ENCODE measurements around the gene SPOCK1.

Gene SPOCK1

DNA sequence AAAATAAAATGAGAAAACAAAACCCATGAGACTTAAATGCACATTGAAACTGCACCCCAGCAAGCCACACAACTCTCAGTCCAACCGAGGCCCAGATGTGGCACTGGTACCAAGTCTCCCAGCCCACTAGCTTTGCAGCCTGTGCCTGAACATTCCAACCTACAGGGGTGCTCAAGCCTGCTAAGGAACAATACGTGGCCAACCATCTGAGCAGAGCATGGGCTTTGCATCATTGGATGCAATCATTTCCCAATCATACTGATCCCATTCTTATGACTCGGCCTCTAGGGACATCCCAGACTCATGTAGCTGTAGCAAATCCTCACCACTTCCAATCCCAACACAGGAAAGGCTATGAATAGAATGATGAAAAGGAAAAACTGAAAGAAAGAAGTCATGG lies 297.2 kb downstream of the SPOCK1 start:
- DNase-seq, result no peak

GRCh38 chr5:137200906-137201700 lies 298.0 kb downstream of the SPOCK1 start:
- DNase-seq, result no peak

DNA sequence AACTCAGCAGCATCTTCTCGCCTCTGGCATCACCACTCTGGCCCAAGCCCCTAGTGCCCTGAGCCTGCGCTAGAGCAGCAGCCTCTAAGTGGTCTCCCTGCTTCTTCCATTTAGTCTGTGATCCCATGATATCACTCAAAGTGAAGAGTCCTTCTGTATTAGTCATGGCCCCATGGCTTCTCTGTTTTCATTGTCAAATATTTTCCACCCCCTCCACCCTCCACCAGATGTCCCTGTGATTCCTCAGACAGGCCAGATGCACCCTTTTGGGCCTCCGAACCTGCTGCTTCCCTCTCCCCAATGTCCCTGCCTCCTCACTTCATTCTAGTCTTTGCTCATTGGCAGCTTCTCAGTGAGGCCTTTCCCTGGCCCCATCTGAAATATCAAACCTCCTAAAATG lies 299.2 kb downstream of the SPOCK1 start:
- no peak for DNase-seq

DNA sequence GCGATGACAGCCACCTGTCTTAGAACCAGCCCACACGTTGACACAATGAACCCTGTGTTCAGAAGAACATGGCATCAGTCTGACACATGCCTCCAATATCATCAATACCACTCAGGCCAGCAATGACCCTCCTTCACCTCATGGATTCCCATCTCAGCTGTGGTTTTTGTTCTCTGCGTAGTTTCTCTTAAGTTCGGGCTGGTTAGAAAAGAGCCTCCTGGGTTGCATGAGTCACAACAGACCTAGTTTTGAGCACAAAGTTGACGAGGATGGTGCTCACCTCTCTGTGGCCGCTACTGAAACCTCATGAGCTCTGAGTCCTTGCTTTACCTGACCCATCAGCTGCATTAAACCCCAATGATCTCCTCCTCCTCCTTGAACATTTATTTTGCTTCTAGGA lies 299.9 kb downstream of the SPOCK1 start:
- DNase-seq, result no peak

- DNase-seq, result peak in 17 of 56 donors; percentile 6 to 61 (median 21)
Observed at GRCh38 chr5:137195483-137195882, 303.6 kb downstream of the SPOCK1 start.

DNA sequence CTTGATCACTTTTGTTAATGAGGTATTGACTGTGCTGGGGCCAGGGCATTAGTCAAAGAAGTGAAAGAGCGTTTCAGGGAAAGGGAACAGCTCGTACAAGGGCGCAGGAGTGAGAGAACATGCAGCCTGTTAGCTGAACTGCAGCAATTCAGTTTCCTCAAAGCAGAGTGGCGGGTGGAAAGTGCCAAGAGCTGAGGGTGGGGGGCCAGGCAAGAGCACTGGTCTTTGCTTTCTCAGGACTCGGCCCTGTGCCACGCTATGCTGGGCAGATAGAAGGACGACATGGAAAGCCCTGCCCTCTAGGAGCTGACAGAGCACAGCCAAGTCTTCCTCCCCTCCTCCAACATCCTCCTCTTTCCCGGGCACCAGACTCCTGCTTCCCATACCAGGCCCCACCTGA lies 304.8 kb downstream of the SPOCK1 start:
- no peak for DNase-seq

- DNase-seq, result peak in 1 of 56 donors; percentile 43
Observed at GRCh38 chr5:137192293-137192743, 306.8 kb downstream of the SPOCK1 start.

DNA sequence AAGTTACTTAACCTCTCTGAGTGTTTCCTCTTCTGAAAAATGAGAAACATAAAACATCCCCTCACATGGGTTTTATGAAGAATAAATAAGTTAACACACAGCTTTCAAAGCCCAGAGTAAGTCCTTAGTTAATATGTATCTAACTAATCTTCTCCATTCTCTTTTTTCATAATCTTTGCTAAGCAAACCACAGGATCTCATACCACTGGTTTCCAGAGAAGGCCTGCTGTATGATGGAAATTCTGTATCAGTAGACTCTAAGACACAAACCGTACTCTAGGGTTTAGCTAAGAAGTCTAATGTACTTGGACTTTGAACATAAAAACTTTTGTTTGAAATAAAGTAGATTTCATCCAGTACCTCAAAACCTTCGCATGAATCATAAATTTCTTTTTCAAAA lies 307.9 kb downstream of the SPOCK1 start:
- no peak for DNase-seq

GRCh38 chr5:137190441-137190840 lies 308.7 kb downstream of the SPOCK1 start:
- no peak for DNase-seq

- DNase-seq, result no peak
Observed at GRCh38 chr5:137190031-137190430, 309.1 kb downstream of the SPOCK1 start.

GRCh38 chr5:137188566-137188965 lies 310.6 kb downstream of the SPOCK1 start:
- DNase-seq, result no peak

GRCh38 chr5:137186759-137187461 lies 312.2 kb downstream of the SPOCK1 start:
- no peak for DNase-seq

DNA sequence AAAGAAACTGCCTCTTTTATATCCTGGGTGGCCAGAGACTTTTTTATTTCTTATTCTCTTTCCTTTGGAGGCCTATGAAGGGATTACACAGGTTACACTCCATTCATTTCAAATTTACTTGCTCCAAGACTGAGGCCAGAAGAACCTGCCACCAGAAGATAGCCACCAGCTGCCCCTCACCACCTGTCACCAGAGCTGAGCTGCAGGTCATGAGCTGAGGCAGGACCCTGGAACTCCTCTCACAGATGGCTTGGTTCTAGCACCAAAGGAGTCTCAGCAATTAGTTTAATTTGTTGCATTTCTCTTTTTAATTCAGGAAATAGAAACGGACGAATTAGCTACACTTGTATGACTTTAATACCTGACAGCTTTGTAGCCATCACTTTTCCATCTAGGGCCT lies 313.9 kb downstream of the SPOCK1 start:
- DNase-seq, result no peak

DNA sequence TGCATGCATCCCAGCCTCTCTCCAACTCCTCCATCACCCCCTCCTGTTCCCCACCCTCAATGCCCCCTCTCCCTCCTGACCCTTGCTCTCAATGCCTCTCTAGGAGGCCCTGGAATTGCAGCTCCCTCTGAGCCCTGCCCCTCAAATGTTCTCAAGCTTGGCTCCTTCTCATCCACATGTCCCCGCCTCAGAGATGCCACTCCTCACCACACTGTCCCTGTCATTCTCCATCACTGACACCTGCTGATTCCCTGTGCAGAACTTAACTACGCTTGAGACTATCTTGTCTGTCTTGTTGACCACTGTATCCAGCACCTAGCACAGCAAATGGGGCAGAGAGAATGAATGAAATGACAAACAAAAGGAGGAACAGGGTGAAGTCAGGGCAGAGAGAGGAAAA lies 314.4 kb downstream of the SPOCK1 start:
- DNase-seq, result no peak

- DNase-seq, result no peak
Observed at GRCh38 chr5:137182576-137182975, 316.6 kb downstream of the SPOCK1 start.

GRCh38 chr5:137181667-137182066 lies 317.5 kb downstream of the SPOCK1 start:
- DNase-seq, result no peak

DNA sequence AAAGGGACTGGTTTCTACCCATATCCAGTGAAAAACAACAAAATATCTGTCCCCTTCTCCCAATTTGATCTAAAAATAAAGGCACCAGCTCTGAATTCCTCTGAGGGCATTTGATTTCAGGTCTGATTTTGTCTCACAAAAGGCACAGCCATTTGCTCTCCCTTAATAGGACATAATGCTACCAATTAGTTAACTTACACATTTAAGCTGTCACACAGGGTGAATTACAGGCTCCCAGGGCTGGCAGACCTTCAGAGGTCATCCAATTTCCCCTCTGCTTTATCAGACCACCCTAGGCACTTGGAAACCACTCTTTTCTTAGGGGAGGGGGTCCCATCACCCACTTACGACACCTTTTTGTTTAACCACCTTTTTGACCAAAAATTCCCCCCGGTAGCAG lies 319.9 kb downstream of the SPOCK1 start:
- DNase-seq, result no peak

GRCh38 chr5:137176609-137177008 lies 322.5 kb downstream of the SPOCK1 start:
- no peak for DNase-seq

GRCh38 chr5:137176126-137176525 lies 323.0 kb downstream of the SPOCK1 start:
- no peak for DNase-seq

DNA sequence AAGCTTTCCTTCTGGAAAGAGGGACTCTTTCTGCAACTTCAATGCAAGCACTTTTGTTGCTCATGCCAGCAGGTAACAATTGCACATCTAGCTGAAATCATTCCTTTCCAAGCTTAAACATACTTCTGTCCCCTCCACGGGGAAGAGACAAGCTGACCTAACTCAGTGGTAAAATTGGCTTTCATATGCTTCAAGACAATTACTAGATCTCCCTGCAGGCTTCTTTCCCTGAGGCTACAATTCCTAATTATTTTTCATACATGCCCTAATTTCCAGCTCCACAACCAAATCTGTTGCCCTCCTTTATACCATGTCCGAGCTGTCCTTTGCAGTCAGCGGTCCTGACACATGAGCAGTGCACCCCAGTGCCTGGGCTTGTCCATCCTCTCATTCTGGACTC lies 324.9 kb downstream of the SPOCK1 start:
- DNase-seq, result no peak

- no peak for DNase-seq
Observed at GRCh38 chr5:137172258-137172657, 326.9 kb downstream of the SPOCK1 start.

- no peak for DNase-seq
Observed at GRCh38 chr5:137167187-137167586, 331.9 kb downstream of the SPOCK1 start.

GRCh38 chr5:137164961-137165360 lies 334.2 kb downstream of the SPOCK1 start:
- DNase-seq, result no peak

Measured in nucleus accumbens (tissue), 56 donors.